Endometrium (tissue), 2 donors: ENCODE results near the gene F12.

Source experiments
- FAIRE-seq: peaks from 2 replicates; lab custom pipeline; 2012; peaks lifted over from hg19 to GRCh38; lab: Jason Lieb, UNC
- donor health status: control.
- donor health status: control.

Gene F12

DNA sequence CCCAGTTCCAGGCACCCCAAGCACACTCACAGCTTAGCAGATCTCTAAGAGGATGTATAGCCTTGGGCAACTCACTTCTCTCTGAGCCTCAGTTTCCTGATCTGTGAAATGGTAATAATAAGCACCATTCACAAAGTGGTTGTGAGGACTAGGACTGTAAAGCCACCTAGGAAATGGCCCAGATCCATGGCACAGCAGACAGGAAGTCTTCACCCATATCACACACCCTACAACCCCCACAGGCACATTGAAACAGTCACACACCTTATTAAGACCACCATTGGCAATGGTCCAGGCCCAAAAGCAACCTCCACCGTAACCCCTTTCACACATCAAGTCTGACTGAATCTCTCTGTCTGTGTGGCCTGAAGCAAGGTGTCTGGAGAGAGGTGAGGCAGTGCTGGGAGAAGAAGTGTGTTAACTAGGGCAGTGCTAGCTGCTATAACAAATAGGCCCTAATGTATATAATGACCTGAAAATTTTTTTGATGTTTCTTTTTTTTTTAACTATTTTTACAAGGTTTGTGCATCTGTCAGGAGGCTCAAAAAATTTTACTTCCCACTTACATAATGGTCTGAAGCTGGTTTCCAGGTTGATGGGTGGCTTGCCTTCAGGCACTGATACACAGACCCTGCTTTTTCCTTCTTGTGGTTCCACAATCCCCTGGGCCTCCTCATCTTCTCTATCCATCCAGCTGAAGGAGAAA, 54.0 kb downstream of the F12 start:
- no peak for FAIRE-seq

DNA sequence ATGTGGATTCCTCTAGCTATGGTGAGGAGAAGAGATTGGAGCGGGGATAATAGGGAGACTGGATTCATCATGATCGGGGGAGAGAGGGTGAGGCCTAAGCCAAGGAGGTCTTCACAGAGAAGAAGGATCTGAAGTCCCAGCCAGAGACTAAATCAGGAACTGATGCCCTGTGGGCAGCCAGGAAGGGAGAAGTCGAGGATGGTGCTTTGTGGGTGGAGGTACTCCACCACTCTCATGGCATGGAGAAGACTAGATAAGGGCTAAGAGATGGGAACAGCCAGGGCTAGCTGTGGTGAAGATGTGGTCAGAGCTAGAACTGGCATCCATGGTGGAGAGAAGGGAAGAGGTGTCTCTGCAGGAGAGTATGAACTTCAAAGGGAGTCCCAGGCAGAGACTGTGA, 54.7 kb downstream of the F12 start:
- no peak for FAIRE-seq

DNA sequence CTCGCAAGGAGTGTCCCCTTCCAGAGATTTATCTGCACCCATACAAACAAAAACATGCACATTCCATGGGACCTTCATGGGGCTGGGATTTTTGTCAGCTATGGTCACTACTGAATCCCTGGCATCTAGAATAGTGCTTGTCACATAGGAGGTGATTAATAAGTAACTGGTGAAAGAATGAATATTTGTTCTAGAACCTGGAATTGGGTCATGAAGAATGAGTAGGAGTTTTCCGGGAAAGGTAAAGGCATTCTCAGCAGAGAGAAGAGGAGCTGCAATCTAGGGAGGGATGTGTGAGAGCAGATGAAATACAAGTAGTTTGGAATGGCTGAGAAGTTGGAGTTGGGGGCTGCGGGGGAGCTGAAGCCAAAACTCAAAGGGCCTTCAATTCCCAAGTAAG, 55.1 kb downstream of the F12 start:
- no peak for FAIRE-seq

DNA sequence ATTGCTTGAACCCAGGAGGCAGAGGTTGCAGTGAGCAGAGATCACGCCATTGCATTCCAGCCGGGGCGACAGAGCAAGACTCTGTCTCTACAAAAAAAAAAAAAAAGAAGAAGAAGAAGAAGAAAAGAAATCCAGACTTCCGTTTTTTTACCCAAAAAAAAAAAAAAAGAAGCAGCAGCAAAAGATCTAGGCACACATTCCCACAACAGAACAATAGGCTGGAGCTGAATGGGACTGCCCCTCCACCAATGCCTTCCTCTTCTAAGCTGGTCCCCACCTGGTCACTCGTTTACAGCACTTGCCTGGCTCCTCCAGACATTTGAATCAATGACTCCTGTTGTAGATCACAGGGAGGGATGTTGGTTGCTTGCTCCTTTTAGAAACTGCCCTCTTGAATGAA, 56.3 kb downstream of the F12 start:
- no peak for FAIRE-seq
